Measurements from ENCODE around the gene MEIOSIN. TPM values are rescaled to one million over a fixed set of nuclear protein-coding genes. Genes with fewer than 3 reads are reported as not detected.
A peak's percentile ranks its signal among the peaks of the same experiment; 100 is the strongest.

Gene MEIOSIN
- total and polyA plus RNA-seq, 8 donors, result not detected

DNA sequence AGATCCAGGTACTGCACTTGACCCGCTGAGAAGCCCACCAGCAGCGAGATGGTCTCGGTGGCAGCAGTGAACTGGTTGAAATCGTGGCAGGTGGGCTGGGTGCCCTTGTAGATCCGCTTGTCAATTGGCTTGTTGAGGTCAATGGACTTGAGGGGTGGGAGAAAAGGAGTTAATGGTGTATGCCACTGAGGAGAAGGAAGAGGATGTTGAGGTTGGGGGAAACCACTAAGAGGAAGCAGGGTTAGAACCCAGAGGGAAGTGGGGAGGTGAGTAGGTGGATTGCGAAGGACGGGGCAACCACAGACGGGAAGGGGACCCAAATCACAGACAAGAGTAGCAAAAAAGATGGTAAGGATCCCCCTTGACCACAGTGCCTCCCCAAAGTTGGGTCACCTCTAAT, 57.7 kb downstream of the MEIOSIN start:
- Histone ChIP-seq H3K4me1 (peaks cover 0 to 9% (median 8%) of the 10 kb centered on the region in 3 donors), H3K36me3 (peaks cover 0 to 6% (median 6%) of the 10 kb centered on the region in 3 donors), H3K27ac (no peak overlapping the region), H3K9me3 (no peaks in the 10 kb centered on the region), H3K4me3 (no peak overlapping the region), H3K27me3 (no peaks in the 10 kb centered on the region)
- 87 to 95% methylated on average over 8 of the region's 8 CpGs for WGBS, 2 donors
- no peak for ATAC-seq
- intact Hi-C loops (cut with DNase I), result no loop called here
- TF ChIP-seq, protein P1, sequence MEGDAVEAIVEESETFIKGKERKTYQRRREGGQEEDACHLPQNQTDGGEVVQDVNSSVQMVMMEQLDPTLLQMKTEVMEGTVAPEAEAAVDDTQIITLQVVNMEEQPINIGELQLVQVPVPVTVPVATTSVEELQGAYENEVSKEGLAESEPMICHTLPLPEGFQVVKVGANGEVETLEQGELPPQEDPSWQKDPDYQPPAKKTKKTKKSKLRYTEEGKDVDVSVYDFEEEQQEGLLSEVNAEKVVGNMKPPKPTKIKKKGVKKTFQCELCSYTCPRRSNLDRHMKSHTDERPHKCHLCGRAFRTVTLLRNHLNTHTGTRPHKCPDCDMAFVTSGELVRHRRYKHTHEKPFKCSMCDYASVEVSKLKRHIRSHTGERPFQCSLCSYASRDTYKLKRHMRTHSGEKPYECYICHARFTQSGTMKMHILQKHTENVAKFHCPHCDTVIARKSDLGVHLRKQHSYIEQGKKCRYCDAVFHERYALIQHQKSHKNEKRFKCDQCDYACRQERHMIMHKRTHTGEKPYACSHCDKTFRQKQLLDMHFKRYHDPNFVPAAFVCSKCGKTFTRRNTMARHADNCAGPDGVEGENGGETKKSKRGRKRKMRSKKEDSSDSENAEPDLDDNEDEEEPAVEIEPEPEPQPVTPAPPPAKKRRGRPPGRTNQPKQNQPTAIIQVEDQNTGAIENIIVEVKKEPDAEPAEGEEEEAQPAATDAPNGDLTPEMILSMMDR (IDR thresholded peaks at IDR 0.05), result no peak
- FAIRE-seq, result no peak
- DNase-seq, result no peak

DNA sequence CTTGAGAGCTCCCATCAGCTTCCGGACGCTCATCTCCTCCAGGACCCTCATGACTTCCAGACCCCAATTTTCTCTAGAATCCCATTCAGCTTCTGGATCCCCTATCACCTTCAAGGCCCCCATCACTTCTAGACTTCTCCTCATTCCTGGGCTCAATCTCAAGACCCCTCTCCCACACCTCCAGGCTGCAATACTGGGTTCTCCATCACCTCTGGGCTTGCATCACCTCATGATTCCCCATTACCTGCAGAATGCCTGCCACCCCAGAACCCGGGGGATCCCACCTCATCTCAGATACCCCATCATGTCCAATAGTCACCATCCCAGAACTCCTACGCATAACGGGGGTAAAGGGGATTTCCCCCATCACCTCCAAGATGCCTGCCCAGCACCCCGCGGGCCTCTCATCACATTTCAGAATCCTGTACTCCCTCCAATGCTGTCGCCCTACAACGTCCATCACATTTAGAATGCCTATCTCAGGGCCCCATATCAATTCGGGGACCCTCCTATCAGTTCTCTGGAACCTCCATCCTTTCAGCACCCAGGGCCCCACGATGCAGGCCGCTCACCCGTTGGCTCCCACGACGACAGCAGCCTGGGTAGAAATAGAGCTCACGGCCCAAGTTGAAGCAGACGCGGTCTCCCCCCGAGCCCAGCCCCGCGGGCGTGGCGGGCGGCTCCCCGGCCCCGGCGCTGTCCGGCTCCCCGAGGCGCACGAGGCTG, 58.7 kb downstream of the MEIOSIN start:
- H3K9me3 ChIP-seq, result no peaks in the 10 kb centered on the region
- FAIRE-seq (no peak), DNase-seq (no peak), ATAC-seq (no peak)
- H3K27ac ChIP-seq, result no peak overlapping the region
- peak overlapping the region; percentile 63 to 82 (median 69) for H3K4me3 ChIP-seq
- TF ChIP-seq, protein P1 (IDR thresholded peaks at IDR 0.05), result no peak
- 7% methylated on average over 31 of the region's 31 CpGs for WGBS, 2 donors
- peaks cover 0 to 9% (median 8%) of the 10 kb centered on the region in 3 donors for H3K4me1 ChIP-seq
- no peaks in the 10 kb centered on the region for H3K27me3 ChIP-seq
- H3K36me3 ChIP-seq, result peaks cover 0 to 6% (median 0%) of the 10 kb centered on the region in 3 donors
- intact Hi-C loops (cut with DNase I), result no loop called here

DNA sequence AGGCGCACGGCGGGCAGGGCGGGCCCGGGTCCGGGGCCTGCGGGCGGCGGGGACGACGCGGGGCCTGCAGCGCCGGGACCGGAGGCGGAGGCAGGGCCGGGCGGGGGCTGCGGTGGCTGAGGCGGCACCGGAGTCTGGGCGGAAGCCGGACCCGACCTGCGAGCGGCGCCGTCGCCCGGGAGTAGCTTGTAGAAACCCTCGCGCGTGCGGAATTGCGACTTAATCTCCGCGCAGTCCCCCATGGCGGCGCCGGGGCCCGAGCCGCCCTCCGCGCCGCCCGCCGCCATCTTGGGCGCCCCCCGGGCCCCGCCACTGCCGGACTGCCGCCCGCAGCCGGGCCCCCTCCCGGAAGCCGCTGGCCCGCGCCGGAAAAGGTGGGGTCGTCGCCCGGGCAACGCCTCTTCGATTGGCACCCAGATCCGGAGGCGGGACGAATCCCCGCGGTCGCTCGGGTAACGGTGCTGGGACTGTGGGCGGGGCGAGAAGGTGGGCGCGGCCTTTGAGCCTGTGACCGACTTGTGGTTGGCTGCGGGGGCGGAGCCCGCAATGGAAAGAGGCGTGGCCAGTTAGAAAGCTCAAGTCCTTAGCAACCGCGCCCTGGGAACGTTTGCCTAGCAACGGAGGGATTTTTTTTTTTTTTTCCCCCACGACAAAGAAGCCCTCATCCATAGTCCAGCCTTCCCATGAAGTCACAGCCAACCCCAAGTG, 59.4 kb downstream of the MEIOSIN start, which contains the start of gene DMWD:
DMWD (minus strand) TSS at position 376 of the 708 bp plus-strand sequence; CDS start at position 287, 89 bp downstream.
- no peaks in the 10 kb centered on the region for H3K9me3 ChIP-seq
- peak within 1 kb of the TSS in 2 of 4 donors; percentile 39 to 42 for H3K27ac ChIP-seq
- TF ChIP-seq, protein P1 (IDR thresholded peaks at IDR 0.05), result no peak
- FAIRE-seq, result peak; percentile 84
- 1% methylated on average over 50 to 86 of the region's 86 CpGs for WGBS, 2 donors
- peak; percentile 99 to 100 (median 100) for DNase-seq
- H3K4me1 ChIP-seq, result peaks cover 0 to 9% (median 8%) of the 10 kb centered on the region in 3 donors
- H3K36me3 ChIP-seq, result peaks cover 0 to 6% (median 0%) of the 10 kb centered on the region in 3 donors
- no peaks in the 10 kb centered on the region for H3K27me3 ChIP-seq
- intact Hi-C loops (cut with DNase I), result no loop called here
- peak within 1 kb of the TSS; percentile 63 to 82 (median 69) for H3K4me3 ChIP-seq
- peak; percentile 99 for ATAC-seq

DNA sequence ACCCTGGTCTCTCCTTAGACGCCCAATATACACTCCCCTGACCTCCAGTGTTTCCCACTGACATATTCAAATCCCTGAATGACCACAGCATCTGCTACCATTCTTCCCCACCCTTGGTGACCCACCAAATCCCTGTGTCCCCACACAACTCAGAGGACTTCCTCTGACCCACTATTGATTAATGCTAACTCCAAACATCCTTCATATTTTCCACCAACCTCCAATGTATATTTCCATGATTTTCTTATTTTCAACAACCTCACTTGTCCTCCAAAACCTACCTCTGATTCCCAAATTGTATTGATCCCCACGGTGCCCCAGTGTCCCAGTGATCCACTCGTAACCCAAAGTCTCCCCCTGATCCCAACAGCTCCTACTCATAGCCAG, 59.9 kb downstream of the MEIOSIN start:
- TF ChIP-seq, protein P1 (IDR thresholded peaks at IDR 0.05), result no peak
- Histone ChIP-seq H3K27me3 (no peaks in the 10 kb centered on the region), H3K4me3 (no peak overlapping the region), H3K4me1 (peaks cover 0 to 9% (median 8%) of the 10 kb centered on the region in 3 donors), H3K27ac (no peak overlapping the region), H3K36me3 (peaks cover 0 to 6% (median 0%) of the 10 kb centered on the region in 3 donors), H3K9me3 (no peaks in the 10 kb centered on the region)
- DNase-seq, result no peak
- intact Hi-C loops (cut with DNase I), result no loop called here
- no peak for ATAC-seq
- no peak for FAIRE-seq
- 11 to 19% methylated on average over 3 of the region's 3 CpGs for WGBS, 2 donors
